Left ventricle myocardium inferior (tissue), 1 donor: Measurements from ENCODE around the gene PELI2. TPM values are rescaled to one million over a fixed set of nuclear protein-coding genes. Genes with fewer than 3 reads are reported as not detected.

Source experiments
- DNase-seq: peaks from one replicate; pipeline ENCODE4 v3.0.0-alpha.2; 2020
- H3K27ac ChIP-seq: fragments of 200-600 bp; replicated peaks from 2 replicates; pipeline ENCODE4 v1.8.0; 2021
- H3K27me3 ChIP-seq: fragments of 200-600 bp; 2 replicates; pipeline ENCODE4 v1.8.0; 2021; ENCODE audit warnings: low read depth
- H3K36me3 ChIP-seq: fragments of 200-600 bp; 2 replicates; pipeline ENCODE4 v1.8.0; 2021
- H3K4me1 ChIP-seq: fragments of 200-600 bp; 2 replicates; pipeline ENCODE4 v1.8.0; 2021
- H3K4me3 ChIP-seq: fragments of 200-600 bp; 2 replicates; pipeline ENCODE4 v1.8.0; 2021; ENCODE audit warnings: mild to moderate bottlenecking, moderate library complexity
- H3K9me3 ChIP-seq: fragments of 200-600 bp; replicated peaks from 2 replicates; pipeline ENCODE4 v1.8.0; 2021
- intact Hi-C: fragments of 100-400 bp; cut with micrococcal nuclease; formaldehyde crosslinking; loops from one replicate; pipeline ENCODE4 v1.11.0; 2022
- total RNA-seq: library from RNA; stranded (reverse); fragmentation: NEBNext Ultra II Directional; extraction: Animal tissue kit (Norgen Biotek cat#: 25700); gene quantifications from one replicate; pipeline ENCODE4 v1.2.1, GENCODE V29; 2021
- TF ChIP-seq, protein P1 (sequence below): fragments of 200-600 bp; IDR thresholded peaks from 2 replicates; pipeline ENCODE4 v1.8.0; 2021; ENCODE audit warnings: antibody characterized with exemption, mild to moderate bottlenecking, borderline replicate concordance
- donor health status: DM: no; HTN: yes; CAD: no; lungs with severe emphysema.

Gene PELI2
- total RNA-seq, 1 donor from 2014 or later = 2.0 TPM

GRCh38 chr14:56108057-56108456, 10.2 kb upstream of the PELI2 start:
- Histone ChIP-seq H3K27ac (no peak overlapping the region), H3K27me3 (no peaks in the 10 kb centered on the region), H3K4me3 (no peak overlapping the region), H3K9me3 (no peaks in the 10 kb centered on the region), H3K36me3 (no peaks in the 10 kb centered on the region), H3K4me1 (no peaks in the 10 kb centered on the region)
- TF ChIP-seq, protein P1, sequence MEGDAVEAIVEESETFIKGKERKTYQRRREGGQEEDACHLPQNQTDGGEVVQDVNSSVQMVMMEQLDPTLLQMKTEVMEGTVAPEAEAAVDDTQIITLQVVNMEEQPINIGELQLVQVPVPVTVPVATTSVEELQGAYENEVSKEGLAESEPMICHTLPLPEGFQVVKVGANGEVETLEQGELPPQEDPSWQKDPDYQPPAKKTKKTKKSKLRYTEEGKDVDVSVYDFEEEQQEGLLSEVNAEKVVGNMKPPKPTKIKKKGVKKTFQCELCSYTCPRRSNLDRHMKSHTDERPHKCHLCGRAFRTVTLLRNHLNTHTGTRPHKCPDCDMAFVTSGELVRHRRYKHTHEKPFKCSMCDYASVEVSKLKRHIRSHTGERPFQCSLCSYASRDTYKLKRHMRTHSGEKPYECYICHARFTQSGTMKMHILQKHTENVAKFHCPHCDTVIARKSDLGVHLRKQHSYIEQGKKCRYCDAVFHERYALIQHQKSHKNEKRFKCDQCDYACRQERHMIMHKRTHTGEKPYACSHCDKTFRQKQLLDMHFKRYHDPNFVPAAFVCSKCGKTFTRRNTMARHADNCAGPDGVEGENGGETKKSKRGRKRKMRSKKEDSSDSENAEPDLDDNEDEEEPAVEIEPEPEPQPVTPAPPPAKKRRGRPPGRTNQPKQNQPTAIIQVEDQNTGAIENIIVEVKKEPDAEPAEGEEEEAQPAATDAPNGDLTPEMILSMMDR = no peak
- no peak for DNase-seq
- intact Hi-C loops = no loop called here

DNA sequence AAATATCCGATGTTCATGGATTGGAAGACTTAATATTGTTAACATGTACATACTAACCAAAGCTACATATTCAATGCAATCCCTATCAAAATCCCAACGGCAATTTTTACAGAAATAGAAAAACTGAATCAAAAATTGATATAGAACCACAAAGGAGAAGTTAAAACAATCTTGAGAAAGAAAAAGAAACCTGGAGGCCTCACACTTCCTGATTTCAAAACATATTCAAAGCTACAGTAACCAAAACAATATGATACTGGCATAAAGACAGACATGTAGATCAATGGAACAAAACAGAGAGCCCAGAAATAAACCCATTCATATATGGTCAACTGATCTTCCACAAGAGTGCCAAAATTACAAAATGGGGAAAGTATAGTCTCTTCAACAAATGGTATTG, 5.4 kb upstream of the PELI2 start:
- TF ChIP-seq, protein P1 = no peak
- no peaks in the 10 kb centered on the region for H3K9me3 ChIP-seq
- H3K4me1 ChIP-seq = peaks cover 8% of the 10 kb centered on the region
- H3K27ac ChIP-seq = no peak overlapping the region
- intact Hi-C loops = no loop called here
- H3K27me3 ChIP-seq = no peaks in the 10 kb centered on the region
- no peak for DNase-seq
- H3K4me3 ChIP-seq = no peak overlapping the region
- H3K36me3 ChIP-seq = no peaks in the 10 kb centered on the region

GRCh38 chr14:56115334-56115870, 2.8 kb upstream of the PELI2 start:
- H3K4me3 ChIP-seq = no peak overlapping the region
- no peak overlapping the region for H3K27ac ChIP-seq
- no peaks in the 10 kb centered on the region for H3K36me3 ChIP-seq
- H3K27me3 ChIP-seq = no peaks in the 10 kb centered on the region
- TF ChIP-seq, protein P1 = no peak
- peaks cover 30% of the 10 kb centered on the region for H3K4me1 ChIP-seq
- DNase-seq = no peak
- intact Hi-C loops = no loop called here
- no peaks in the 10 kb centered on the region for H3K9me3 ChIP-seq

DNA sequence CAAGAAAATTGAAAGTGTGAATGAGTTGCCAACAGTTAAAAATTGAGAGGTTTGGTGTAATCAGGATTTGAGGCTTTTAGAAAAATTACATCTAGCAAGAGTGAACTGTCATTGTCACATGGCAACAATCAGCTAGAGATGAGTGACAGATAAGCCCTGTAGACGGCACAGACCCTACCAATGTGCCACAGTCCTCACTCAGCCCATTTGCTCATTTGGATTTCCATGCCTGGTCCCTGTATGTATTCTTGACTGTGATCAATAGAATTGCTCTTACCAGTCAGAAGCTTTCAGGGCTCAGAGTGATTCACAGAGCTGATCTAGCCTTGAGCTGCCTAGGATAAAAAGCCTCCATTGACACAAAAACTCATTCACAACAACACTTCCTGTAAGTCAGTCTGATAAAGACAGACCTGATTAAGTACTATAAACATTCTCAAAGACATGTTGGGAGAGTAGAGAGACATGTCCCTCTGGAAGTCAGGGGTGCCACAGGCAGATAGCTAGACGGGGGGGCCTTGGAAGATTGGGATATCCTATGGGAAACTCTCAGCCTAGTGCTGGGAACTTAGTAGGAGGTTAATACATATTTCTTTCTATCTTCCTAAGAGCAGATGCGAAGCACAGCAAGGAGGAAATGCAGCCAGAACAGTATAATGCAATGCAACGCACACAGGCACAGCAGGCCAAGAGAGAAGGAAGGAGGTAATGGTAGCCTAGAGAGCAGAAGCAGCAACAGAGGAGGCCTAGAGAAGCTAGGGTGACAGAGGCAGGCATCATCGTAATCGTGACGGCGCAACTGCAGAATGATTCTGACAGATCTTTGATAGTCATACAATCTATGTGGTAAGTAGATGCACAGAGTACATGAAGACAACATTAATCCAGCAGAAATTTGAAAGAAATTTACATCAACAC, 2.0 kb upstream of the PELI2 start:
- H3K27ac ChIP-seq = peak overlapping the region; percentile 14
- intact Hi-C loops = no loop called here

DNA sequence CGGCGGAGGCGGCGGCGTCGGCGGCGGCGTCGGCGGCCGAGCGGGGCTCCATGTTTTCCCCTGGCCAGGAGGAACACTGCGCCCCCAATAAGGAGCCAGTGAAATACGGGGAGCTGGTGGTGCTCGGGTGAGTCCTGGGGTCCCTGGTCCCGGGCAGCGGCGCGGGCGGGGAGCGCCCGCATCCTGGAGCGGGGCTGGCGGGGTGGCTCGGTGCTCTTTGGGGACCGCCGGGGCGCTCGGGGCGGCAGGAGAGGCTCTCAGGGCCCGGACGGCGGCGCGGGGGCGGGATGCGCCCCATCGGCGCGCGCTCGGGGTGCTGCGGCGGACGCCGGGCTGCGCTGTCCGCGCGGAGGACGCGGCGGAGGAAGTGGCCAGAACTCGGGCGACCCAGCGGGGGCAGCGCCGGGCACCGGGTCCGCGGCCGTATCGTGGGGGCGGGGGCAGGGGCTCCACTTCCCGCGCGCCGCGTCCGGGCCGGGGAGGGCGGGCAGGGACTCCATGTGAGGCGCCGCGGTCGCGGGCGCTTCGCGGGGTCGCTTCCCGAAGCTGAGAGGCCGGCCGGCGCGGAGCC, 485 bp downstream of the PELI2 start:
- Histone ChIP-seq H3K27ac (peak overlapping the region; percentile 91), H3K4me1 (peaks cover 34% of the 10 kb centered on the region), H3K27me3 (no peaks in the 10 kb centered on the region), H3K36me3 (no peaks in the 10 kb centered on the region), H3K4me3 (peak overlapping the region; percentile 85), H3K9me3 (no peaks in the 10 kb centered on the region)
- intact Hi-C loops = no loop called here
- TF ChIP-seq, protein P1 = no peak
- peak; percentile 41 for DNase-seq

More for the DNA sequence above, 2.0 kb upstream of the PELI2 start:
- H3K36me3 ChIP-seq = no peaks in the 10 kb centered on the region
- no peaks in the 10 kb centered on the region for H3K27me3 ChIP-seq
- no peak overlapping the region for H3K4me3 ChIP-seq
- TF ChIP-seq, protein P1 = no peak
- H3K4me1 ChIP-seq = peaks cover 34% of the 10 kb centered on the region
- H3K9me3 ChIP-seq = no peaks in the 10 kb centered on the region
- no peak for DNase-seq
